ENCODE data around the gene BICDL2. TPM values are rescaled to one million over a fixed set of nuclear protein-coding genes. Genes with fewer than 3 reads are reported as not detected.

Gene BICDL2
- total RNA-seq, 3 donors from 2014 or later: 49.1 to 102 (median 75.5) TPM

DNA sequence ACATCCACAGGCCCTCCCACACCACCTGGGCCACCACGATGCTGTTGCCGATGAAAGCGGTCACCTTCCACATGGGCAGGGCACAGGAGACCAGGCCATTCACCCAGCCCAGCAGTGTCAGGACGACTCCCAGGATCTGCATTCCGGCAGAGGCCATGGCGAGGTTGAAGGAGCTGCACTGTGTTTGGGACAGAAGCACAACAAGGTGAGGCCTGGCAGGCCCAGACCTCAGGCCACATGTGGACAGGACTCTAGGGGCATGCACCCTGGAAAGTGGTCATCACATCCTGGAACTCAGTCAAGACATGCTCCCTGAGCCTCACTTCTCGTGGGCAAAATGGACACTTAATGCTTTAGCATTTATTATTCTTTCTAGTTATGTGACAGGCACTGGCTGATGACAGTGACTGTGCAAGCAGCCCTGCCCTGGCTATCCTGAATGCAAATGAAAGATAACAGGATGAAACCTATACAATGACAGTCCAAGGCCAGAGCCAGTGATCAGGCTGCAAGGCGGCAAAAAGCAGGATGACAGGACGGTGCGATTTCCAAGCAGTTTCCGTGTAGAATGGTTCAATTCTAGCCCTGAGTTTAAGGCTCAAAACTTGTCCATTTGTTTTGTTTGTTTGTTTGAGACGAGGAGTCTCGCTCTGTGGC, 20.8 kb downstream of the BICDL2 start:
- Histone ChIP-seq H3K4me1 (ENCODE audit: low read depth) (peaks cover 13% of the 10 kb centered on the region), H3K9me3 (no peaks in the 10 kb centered on the region), H3K36me3 (ENCODE audit: low read depth) (no peaks in the 10 kb centered on the region), H3K4me3 (no peak overlapping the region)
- TF ChIP-seq, protein P1, sequence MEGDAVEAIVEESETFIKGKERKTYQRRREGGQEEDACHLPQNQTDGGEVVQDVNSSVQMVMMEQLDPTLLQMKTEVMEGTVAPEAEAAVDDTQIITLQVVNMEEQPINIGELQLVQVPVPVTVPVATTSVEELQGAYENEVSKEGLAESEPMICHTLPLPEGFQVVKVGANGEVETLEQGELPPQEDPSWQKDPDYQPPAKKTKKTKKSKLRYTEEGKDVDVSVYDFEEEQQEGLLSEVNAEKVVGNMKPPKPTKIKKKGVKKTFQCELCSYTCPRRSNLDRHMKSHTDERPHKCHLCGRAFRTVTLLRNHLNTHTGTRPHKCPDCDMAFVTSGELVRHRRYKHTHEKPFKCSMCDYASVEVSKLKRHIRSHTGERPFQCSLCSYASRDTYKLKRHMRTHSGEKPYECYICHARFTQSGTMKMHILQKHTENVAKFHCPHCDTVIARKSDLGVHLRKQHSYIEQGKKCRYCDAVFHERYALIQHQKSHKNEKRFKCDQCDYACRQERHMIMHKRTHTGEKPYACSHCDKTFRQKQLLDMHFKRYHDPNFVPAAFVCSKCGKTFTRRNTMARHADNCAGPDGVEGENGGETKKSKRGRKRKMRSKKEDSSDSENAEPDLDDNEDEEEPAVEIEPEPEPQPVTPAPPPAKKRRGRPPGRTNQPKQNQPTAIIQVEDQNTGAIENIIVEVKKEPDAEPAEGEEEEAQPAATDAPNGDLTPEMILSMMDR (IDR thresholded peaks at IDR 0.05): no peak
- ATAC-seq: no peak
- DNase-seq: no peak
- intact Hi-C loops (cut with DNase I, micrococcal nuclease): no loop called here

DNA sequence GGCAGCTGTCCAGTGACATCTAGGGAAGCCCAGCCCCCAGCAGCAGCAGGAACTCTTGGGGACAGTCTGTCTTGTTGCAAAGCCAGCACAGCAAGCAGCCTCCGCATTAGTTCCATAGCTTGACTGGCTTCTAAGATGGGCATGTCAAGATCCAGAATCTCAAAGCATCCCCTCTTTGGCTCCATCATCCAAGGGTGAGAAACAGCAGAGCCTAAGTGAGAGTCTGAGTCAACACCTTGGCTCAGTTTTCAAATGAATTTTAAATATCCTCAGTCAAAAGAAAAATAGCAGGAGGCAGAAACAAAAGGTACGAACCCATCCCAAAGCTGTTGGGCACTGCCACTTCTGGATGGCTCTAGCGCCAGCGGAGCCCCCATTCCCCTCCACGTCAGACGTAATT, 21.8 kb downstream of the BICDL2 start:
- Histone ChIP-seq H3K36me3 (ENCODE audit: low read depth) (no peaks in the 10 kb centered on the region), H3K4me3 (no peak overlapping the region), H3K4me1 (ENCODE audit: low read depth) (peaks cover 11% of the 10 kb centered on the region), H3K9me3 (no peaks in the 10 kb centered on the region)
- ATAC-seq: no peak
- intact Hi-C loops (cut with DNase I, micrococcal nuclease): no loop called here
- TF ChIP-seq, protein P1 (IDR thresholded peaks at IDR 0.05): no peak
- no peak for DNase-seq

DNA sequence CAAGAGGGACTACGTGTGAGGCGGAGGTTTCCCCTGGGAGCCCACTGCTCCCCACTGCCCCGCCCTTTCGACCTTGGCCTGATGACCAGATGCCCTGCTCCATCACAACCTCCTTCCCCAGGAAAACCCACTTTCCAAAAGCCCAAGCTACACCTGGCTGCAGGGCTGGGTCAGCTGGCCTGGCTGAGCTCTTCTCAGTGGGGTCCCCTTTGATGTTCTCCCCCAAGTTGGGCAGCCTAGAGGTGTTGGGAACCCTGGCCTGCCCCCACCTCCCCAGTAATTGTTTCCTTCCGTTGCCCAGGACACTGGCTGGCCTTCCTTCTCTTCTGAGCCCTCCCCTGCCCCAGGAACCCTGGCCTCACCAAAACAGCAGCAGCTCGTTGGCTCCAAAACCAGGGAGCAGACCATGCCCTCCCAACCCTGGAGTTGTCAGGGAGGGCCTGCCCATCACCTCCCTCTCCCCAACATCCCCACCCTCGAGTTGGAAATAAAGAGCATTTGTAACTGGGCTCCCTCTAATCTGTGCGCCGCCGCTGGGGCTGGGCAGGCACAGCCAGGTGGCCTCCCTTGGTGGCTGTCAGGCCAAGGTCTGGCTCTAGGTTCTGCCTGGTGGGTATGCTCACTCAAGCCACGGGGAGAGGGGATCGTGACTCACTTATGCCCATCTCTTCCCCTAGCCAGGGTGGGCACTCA, 22.6 kb downstream of the BICDL2 start:
- no peaks in the 10 kb centered on the region for H3K36me3 ChIP-seq (ENCODE audit: low read depth)
- H3K4me3 ChIP-seq: no peak overlapping the region
- intact Hi-C loops (cut with DNase I, micrococcal nuclease): no loop called here
- TF ChIP-seq, protein P1 (IDR thresholded peaks at IDR 0.05): no peak
- H3K9me3 ChIP-seq: no peaks in the 10 kb centered on the region
- peaks cover 5% of the 10 kb centered on the region for H3K4me1 ChIP-seq (ENCODE audit: low read depth)
- no peak for DNase-seq
- ATAC-seq: no peak

GRCh38 chr16:3013491-3013951, 23.2 kb downstream of the BICDL2 start:
- DNase-seq (no peak), ATAC-seq (no peak)

DNA sequence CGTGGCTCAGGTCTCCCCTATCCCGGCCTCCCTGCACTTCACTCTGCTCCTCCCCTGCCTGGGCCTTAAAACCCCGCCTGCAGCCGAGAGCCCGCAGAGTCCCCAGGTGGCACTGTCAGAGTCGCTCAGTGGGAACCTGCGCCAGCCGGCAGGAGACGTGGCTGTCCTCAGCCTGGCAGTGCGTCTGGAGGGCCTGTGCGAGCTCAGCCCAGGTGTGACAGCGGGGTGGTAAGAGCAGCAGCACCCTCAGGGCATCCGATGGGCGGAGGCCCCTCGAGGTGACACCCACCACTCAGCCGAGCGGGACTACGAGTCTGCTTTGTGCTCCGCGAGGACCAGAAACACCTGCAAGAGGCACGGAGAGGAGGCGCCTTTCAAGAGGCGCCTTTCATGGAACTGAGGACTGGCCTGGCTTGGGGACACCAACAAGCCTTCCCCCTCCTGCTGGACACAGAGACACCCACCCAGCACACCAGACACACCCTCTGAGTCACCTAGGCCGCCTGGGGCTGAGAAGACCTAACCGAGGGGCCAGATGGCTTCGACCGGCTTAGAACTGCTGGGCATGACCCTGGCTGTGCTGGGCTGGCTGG, 23.8 kb downstream of the BICDL2 start, which contains the start of gene CLDN9:
CLDN9 (plus strand) TSS at position 96 of the 593 bp plus-strand sequence; CDS start at position 536, 440 bp downstream.
- TF ChIP-seq, protein P1 (IDR thresholded peaks at IDR 0.05): no peak
- Histone ChIP-seq H3K4me3 (no peak within 1 kb of the TSS), H3K36me3 (ENCODE audit: low read depth) (no peaks in the 10 kb centered on the region), H3K9me3 (no peaks in the 10 kb centered on the region), H3K4me1 (ENCODE audit: low read depth) (peaks cover 5% of the 10 kb centered on the region)
- intact Hi-C loops (cut with DNase I, micrococcal nuclease): no loop called here
- DNase-seq (peak; percentile 63 to 76 (median 73)), ATAC-seq (peak; percentile 81)

More at GRCh38 chr16:3013491-3013951, 23.2 kb downstream of the BICDL2 start:
- H3K4me3 ChIP-seq: no peak overlapping the region
- TF ChIP-seq, protein P1 (IDR thresholded peaks at IDR 0.05): no peak
- peaks cover 3% of the 10 kb centered on the region for H3K4me1 ChIP-seq (ENCODE audit: low read depth)
- H3K9me3 ChIP-seq: no peaks in the 10 kb centered on the region
- intact Hi-C loops (cut with DNase I, micrococcal nuclease): no loop called here
- no peaks in the 10 kb centered on the region for H3K36me3 ChIP-seq (ENCODE audit: low read depth)
